ENCODE measurements around the gene PDPK1.
"Not testable (repeated sequence)": the region's sequence is repeated elsewhere in the genome, so short reads cannot be mapped to it uniquely, and the experiment has no call there.

The PDPK1 gene

GRCh38 chr16:2540912-2541311 is 3.1 kb downstream of the PDPK1 start:
- not testable (repeated sequence) for DNase-seq (ENCODE audit: low read depth)

DNA sequence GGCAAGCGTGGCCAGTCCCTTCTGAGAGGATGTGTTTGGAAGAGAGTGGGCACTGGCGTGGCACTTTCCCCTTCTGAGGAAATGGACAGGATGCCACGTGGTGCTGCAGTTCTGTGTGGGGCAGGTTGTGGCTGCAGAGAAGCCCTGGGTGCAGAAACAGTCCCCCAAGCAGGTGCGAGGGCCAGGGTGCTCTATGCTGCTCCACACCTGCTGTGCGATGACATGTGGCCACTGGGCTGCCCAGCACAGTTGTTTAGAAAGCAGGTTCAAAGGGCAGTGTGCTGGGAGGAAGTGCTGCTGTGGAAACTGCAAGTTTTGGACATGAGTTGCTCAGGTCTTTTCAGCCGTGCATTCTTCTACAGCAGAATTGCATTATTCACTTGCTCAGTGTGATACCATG is 3.6 kb downstream of the PDPK1 start:
- DNase-seq (ENCODE audit: low read depth): not testable (repeated sequence)

GRCh38 chr16:2543771-2544170 is 6.0 kb downstream of the PDPK1 start:
- not testable (repeated sequence) for DNase-seq (ENCODE audit: low read depth)

DNA sequence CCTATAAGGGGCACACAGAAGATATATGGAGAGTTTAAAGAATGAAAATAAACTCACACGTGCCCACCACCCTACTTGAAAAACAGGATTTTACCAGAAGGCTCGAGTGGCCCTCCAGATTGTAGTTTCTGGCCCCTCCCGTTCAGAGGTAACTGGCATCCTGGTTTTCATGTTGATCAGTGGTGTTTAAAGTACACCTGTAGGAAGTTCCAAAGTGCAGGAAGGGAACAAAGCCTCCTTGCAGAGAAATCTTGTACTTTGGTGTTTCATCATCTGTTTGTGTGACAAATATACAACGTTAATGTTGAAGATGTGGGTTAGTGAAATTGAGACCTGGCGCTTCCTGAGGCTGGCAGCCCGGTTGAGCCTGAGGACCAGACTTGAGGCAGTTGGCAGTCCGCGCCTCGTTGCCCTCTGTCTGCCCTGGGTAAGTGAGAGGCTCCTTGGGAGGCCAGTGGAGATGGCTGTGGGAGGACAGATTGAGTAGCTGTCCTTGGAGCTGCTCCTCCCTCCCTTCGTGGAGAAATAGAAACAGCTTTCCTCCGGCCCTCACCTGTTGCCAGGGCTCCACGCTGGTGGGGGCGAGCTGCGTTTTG is 12.6 kb downstream of the PDPK1 start:
- DNase-seq (ENCODE audit: low read depth): not testable (repeated sequence)

DNA sequence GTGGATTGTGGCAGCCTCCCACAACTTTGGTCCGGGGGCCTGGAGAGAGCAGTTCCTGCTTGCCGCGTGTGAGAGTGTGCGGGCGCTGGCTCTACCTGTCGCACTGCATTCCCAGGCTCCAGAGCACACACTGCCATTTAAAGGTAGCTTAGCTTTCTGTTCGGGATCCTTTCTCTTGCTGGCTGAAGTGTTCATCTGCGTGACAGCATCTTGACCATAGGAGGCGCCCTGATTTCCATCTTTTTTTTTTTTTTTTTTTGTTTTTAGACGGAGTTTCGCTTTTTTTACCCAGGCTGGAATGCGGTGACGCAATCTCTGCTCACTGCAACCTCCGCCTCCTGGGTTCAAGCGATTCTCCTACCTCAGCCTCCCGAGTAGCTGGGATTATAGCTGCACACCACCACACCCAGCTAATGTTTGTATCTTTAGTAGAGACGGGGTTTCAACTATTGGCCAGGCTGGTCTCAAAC is 13.6 kb downstream of the PDPK1 start:
- not testable (repeated sequence) for DNase-seq (ENCODE audit: low read depth)

- DNase-seq (ENCODE audit: low read depth): not testable (repeated sequence)
Observed at GRCh38 chr16:2554709-2555425, 17.0 kb downstream of the PDPK1 start.

GRCh38 chr16:2557150-2557549 is 19.3 kb downstream of the PDPK1 start:
- DNase-seq (ENCODE audit: low read depth): not testable (repeated sequence)

GRCh38 chr16:2560131-2560797 is 22.4 kb downstream of the PDPK1 start:
- DNase-seq (ENCODE audit: low read depth): not testable (repeated sequence)

DNA sequence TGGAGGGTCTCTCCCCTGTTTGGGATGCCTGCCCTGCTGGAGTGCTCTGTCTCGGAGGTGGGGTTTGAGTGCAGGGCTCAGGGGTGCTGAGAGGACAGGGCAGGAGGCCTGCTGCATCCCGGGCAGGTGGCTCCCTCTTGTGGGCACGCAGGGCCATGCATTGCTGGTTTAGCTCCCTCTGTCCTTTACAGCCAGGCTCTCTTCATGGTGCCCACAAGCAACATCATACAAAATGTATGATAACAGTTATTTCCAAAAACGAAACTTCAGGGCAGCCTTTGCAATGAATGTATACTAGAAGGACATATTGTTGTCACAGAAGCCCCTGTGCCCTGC is 22.9 kb downstream of the PDPK1 start:
- DNase-seq (ENCODE audit: low read depth): not testable (repeated sequence)

GRCh38 chr16:2567506-2567905 is 29.7 kb downstream of the PDPK1 start:
- DNase-seq (ENCODE audit: low read depth): not testable (repeated sequence)

DNA sequence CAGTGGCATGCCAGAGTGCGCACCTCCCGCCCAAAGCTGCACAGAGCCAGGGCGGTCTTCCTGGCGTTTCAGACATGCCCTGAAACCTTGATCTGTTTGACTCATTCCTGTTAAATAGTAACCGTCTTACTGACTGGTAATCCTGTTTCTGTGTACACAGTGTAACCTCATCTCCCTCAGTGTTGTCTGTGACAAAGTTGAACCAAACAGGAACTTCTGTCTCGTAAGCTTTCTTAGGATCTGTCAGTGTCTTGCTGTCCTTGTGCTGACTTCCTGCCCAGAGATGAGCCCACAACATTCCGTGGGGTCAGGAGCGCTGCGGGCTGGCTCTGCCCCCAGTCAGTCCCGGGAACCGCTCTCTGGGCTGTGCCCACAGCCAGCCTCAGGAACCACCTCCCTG is 30.8 kb downstream of the PDPK1 start:
- not testable (repeated sequence) for DNase-seq (ENCODE audit: low read depth)

DNA sequence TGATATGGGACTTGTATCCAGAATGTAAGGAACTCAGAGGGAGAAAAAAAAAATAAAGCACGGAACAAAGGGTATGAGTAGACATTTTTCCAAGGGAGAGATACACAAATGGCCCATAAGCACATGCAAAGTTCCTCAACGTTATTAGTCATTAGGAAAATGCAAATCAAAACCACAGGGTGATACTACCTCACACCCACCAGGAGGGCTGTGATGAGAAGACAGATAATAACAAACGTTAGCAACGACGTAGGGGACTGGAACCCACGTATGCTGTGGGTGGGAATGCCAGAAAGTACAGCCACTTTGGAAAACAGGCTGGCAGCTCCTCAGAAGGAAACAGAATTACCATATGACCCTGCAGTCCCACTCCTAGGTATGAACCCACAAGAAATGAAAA is 34.9 kb downstream of the PDPK1 start:
- not testable (repeated sequence) for DNase-seq (ENCODE audit: low read depth)

- not testable (repeated sequence) for DNase-seq (ENCODE audit: low read depth)
Observed at GRCh38 chr16:2575839-2576238, 38.0 kb downstream of the PDPK1 start.

GRCh38 chr16:2577044-2577443 is 39.2 kb downstream of the PDPK1 start:
- not testable (repeated sequence) for DNase-seq (ENCODE audit: low read depth)

- DNase-seq (ENCODE audit: low read depth): not testable (repeated sequence)
Observed at GRCh38 chr16:2578905-2579304, 41.1 kb downstream of the PDPK1 start.

DNA sequence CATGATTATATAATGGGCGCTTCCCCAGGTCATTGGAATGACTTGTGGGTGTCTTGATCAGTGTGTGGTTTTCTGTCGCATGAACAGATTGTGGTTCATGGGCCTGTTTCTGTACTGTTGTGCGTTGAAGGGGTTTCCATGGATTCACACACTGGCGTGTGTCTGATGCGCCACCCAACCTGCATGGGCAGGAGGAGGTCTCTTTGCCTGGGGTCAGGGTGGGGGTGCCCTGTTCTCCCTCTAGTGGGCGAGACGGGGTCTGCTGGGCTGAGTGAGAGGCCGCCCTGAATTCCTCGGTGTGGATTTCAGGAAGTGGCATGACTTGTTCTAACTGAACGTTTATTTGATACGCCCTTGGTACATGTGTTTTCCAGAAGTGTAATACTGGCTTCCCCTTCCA is 42.3 kb downstream of the PDPK1 start:
- not testable (repeated sequence) for DNase-seq (ENCODE audit: low read depth)

- DNase-seq (ENCODE audit: low read depth): not testable (repeated sequence)
Observed at GRCh38 chr16:2580818-2581217, 43.0 kb downstream of the PDPK1 start.

- no peak for DNase-seq (ENCODE audit: low read depth)
Observed at GRCh38 chr16:2584729-2585650, 47.2 kb downstream of the PDPK1 start.

DNA sequence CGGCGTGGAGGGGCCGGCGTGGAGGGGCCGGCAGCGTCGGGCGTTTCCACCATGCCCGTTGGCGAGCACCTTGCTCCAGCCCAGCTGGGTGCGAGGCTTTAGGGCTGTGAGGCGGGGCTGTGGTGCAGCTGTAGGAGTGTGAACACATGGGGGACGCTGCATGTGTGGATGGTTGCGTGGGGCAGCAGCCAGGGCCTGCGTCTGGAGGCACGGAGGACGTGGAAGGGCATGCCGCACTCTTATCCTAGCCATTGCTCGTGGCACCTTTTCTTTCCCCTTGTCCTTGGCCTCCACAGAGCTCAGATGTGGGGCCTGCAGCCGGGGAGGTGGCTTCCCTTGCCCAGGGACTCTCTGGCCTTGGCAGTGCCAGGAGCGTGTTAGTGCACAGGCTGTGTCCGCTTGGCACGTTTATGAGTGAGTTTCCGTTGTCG is 47.8 kb downstream of the PDPK1 start:
- DNase-seq (ENCODE audit: low read depth): no peak

GRCh38 chr16:2586241-2586640 is 48.4 kb downstream of the PDPK1 start:
- DNase-seq (ENCODE audit: low read depth): no peak

- DNase-seq (ENCODE audit: low read depth): no peak
Observed at GRCh38 chr16:2586901-2587480, 49.2 kb downstream of the PDPK1 start.

All from stromal cell of bone marrow (primary cell).